H9 (cell line): ENCODE results near the gene ZNF831. TPM values are rescaled to one million over a fixed set of nuclear protein-coding genes. Genes with fewer than 3 reads are reported as not detected.

Source experiments
- DNase-seq: peaks from one replicate; pipeline ENCODE4 v3.0.0-alpha.2; 2017
- H2AFZ ChIP-seq: one replicate; pipeline ENCODE4 v1.6.1; 2013; ENCODE audit warnings: mild to moderate bottlenecking, low read length, control low read depth, moderate library complexity
- H2AK5ac ChIP-seq: 2 replicates; pipeline ENCODE4 v1.6.1; 2013; ENCODE audit warnings: low read length, control low read depth, mixed read lengths; ENCODE audit not compliant: insufficient read length
- H2BK120ac ChIP-seq: one replicate; pipeline ENCODE4 v1.6.1; 2013; ENCODE audit warnings: low read depth, mild to moderate bottlenecking, low read length, control low read depth, inconsistent platforms; ENCODE audit not compliant: poor library complexity, severe bottlenecking
- H2BK12ac ChIP-seq: 2 replicates; pipeline ENCODE4 v1.6.1; 2013; ENCODE audit warnings: low read length, control low read depth, mixed read lengths, low read depth; ENCODE audit not compliant: insufficient read length
- H2BK15ac ChIP-seq: 2 replicates; pipeline ENCODE4 v1.6.1; 2013; ENCODE audit warnings: low read depth, low read length, control low read depth
- H2BK20ac ChIP-seq: one replicate; pipeline ENCODE4 v1.6.1; 2013; ENCODE audit warnings: low read depth, mild to moderate bottlenecking, low read length, control low read depth, inconsistent platforms; ENCODE audit not compliant: poor library complexity, severe bottlenecking
- H2BK5ac ChIP-seq: 2 replicates; pipeline ENCODE4 v1.6.1; 2013; ENCODE audit warnings: low read length, control low read depth, mixed read lengths; ENCODE audit not compliant: insufficient read length
- H3K14ac ChIP-seq: 2 replicates; pipeline ENCODE4 v1.6.1; 2013; ENCODE audit warnings: low read length, control low read depth; ENCODE audit not compliant: insufficient read depth
- H3K18ac ChIP-seq: 2 replicates; pipeline ENCODE4 v1.6.1; 2013; ENCODE audit warnings: low read depth, mild to moderate bottlenecking, mixed read lengths, low read length, control low read depth; ENCODE audit not compliant: insufficient read length
- H3K23ac ChIP-seq: 2 replicates; pipeline ENCODE4 v1.6.1; 2013; ENCODE audit warnings: low read length, control low read depth, mixed read lengths, low read depth; ENCODE audit not compliant: insufficient read length
- H3K23me2 ChIP-seq: 2 replicates; pipeline ENCODE4 v1.6.1; 2013; ENCODE audit warnings: low read depth, mild to moderate bottlenecking, mixed read lengths, low read length, control low read depth; ENCODE audit not compliant: insufficient read length, poor library complexity, severe bottlenecking
- H3K27ac ChIP-seq: 2 replicates; pipeline ENCODE4 v1.5.1; 2013; ENCODE audit warnings: low read length, control low read depth, mixed read lengths, low read depth; ENCODE audit not compliant: insufficient read length
- H3K27me3 ChIP-seq: 2 replicates; pipeline ENCODE4 v1.6.1; 2013; ENCODE audit warnings: low read length, control low read depth, inconsistent platforms; ENCODE audit not compliant: insufficient read depth
- H3K4ac ChIP-seq: 2 replicates; pipeline ENCODE4 v1.6.1; 2013; ENCODE audit warnings: low read depth, mild to moderate bottlenecking, control low read depth, inconsistent platforms, low read length, moderate library complexity
- H3K4me1 ChIP-seq: 2 replicates; pipeline ENCODE4 v1.6.1; 2013; ENCODE audit warnings: low read length, control low read depth, inconsistent platforms; ENCODE audit not compliant: insufficient read depth
- H3K4me2 ChIP-seq: 2 replicates; pipeline ENCODE4 v1.6.1; 2013; ENCODE audit warnings: low read length, control low read depth, mixed read lengths; ENCODE audit not compliant: insufficient read length, insufficient read depth
- H3K56ac ChIP-seq: 2 replicates; pipeline ENCODE4 v1.6.1; 2013; ENCODE audit warnings: low read depth, mild to moderate bottlenecking, mixed read lengths, low read length, control low read depth; ENCODE audit not compliant: insufficient read length
- H3K79me1 ChIP-seq: 2 replicates; pipeline ENCODE4 v1.6.1; 2013; ENCODE audit warnings: low read depth, mild to moderate bottlenecking, moderate library complexity, low read length, control low read depth, inconsistent platforms; ENCODE audit not compliant: insufficient read depth, poor library complexity, severe bottlenecking
- H3K79me2 ChIP-seq: 2 replicates; pipeline ENCODE4 v1.6.1; 2013; ENCODE audit warnings: low read length, control low read depth, inconsistent platforms; ENCODE audit not compliant: insufficient read depth
- H3K9ac ChIP-seq: 2 replicates; pipeline ENCODE4 v1.6.1; 2013; ENCODE audit warnings: low read length, control low read depth, mixed read lengths; ENCODE audit not compliant: insufficient read length; ENCODE audit errors: extremely low read depth
- H3K9me3 ChIP-seq: one replicate; pipeline ENCODE4 v1.6.1; 2013; ENCODE audit warnings: low read depth, low read length, inconsistent platforms; ENCODE audit not compliant: control insufficient read depth
- H3T11ph ChIP-seq: one replicate; pipeline ENCODE4 v1.6.1; 2013; ENCODE audit warnings: mild to moderate bottlenecking, low read length, control low read depth, inconsistent platforms
- H4K20me1 ChIP-seq: one replicate; pipeline ENCODE4 v1.6.1; 2013; ENCODE audit not compliant: control insufficient read depth, insufficient read length, insufficient read depth
- H4K5ac ChIP-seq: 2 replicates; pipeline ENCODE4 v1.6.1; 2013; ENCODE audit warnings: low read depth, mild to moderate bottlenecking, mixed read lengths, low read length, control low read depth; ENCODE audit not compliant: insufficient read length
- H4K8ac ChIP-seq: replicated peaks from 2 replicates; pipeline ENCODE4 v1.6.1; 2013; ENCODE audit warnings: low read length, control low read depth, mixed read lengths, low read depth; ENCODE audit not compliant: insufficient read length
- H4K91ac ChIP-seq: 2 replicates; pipeline ENCODE4 v1.6.1; 2013; ENCODE audit warnings: low read depth, mild to moderate bottlenecking, moderate library complexity, mixed read lengths, low read length, control low read depth; ENCODE audit not compliant: insufficient read length
- H3K27ac Mint-ChIP-seq, 3 experiments: 2 replicates in 2 of 3; 3 replicates in 1 of 3; pipeline ENCODE4 v1.8.0; 2020 to 2021; ENCODE audit warnings: mixed read lengths in 3 of 3, mild to moderate bottlenecking in 1 of 3, moderate library complexity in 1 of 3
- H3K27me3 Mint-ChIP-seq: 2 replicates; pipeline ENCODE4 v1.8.0; 2021; ENCODE audit warnings: low read depth, mild to moderate bottlenecking, moderate library complexity, mixed read lengths
- H3K36me3 Mint-ChIP-seq, 3 experiments: 2 replicates in 2 of 3; 3 replicates in 1 of 3; pipeline ENCODE4 v1.8.0; 2020 to 2021; ENCODE audit warnings: low read depth in 3 of 3, mixed read lengths in 3 of 3; ENCODE audit not compliant: insufficient read depth in 1 of 3
- H3K4me1 Mint-ChIP-seq, 2 experiments: 2 replicates each; pipeline ENCODE4 v1.8.0; 2020; ENCODE audit warnings: mixed read lengths in 2 of 2
- H3K4me3 Mint-ChIP-seq, 2 experiments: 2 replicates in 1 of 2; 3 replicates in 1 of 2; pipeline ENCODE4 v1.8.0; 2020 to 2021; ENCODE audit warnings: mild to moderate bottlenecking in 2 of 2, mixed read lengths in 2 of 2, moderate library complexity in 1 of 2
- H3K9me3 Mint-ChIP-seq, 2 experiments: 2 replicates in 1 of 2; 3 replicates in 1 of 2; pipeline ENCODE4 v1.8.0; 2020; ENCODE audit warnings: mild to moderate bottlenecking in 2 of 2, mixed read lengths in 2 of 2, moderate library complexity in 1 of 2
- CTCF ChIP-seq: fragments of 200-600 bp; sonication (generic); conservative IDR thresholded peaks from 3 replicates; pipeline ENCODE4 v1.8.0; 2021; ENCODE audit warnings: antibody characterized with exemption, mild to moderate bottlenecking
- WGBS: extraction: QIAGEN DNeasy Blood & Tissue Kit; methylation state at CpG from one replicate; pipeline ENCODE4 v1.1.7; 2013; ENCODE audit warnings: missing lambda C conversion rate, low lambda C conversion rate, mixed read lengths; ENCODE audit not compliant: insufficient read length; ENCODE audit errors: extremely low coverage; 5-methylcytosine and 5-hydroxymethylcytosine counted together
- total RNA-seq: library from RNA; stranded (reverse); gene quantifications from 2 replicates; pipeline ENCODE4 v1.2.1, GENCODE V29; 2021

The ZNF831 gene
- total RNA-seq, 1 experiment from 2014 or later = not detected

- no peak overlapping the region for H4K91ac ChIP-seq
- H4K8ac ChIP-seq = no peak overlapping the region
- H3K4me1 Mint-ChIP-seq = no peaks in the 10 kb centered on the region
- TF ChIP-seq CTCF = no peak
- H3K27ac ChIP-seq = no peak overlapping the region
- no peak overlapping the region for H2AFZ ChIP-seq
- H4K20me1 ChIP-seq = no peaks in the 10 kb centered on the region
- H2BK15ac ChIP-seq = no peak overlapping the region
- H3K4me2 ChIP-seq = no peak overlapping the region
- no peaks in the 10 kb centered on the region for H3K4me1 ChIP-seq
- H3K23ac ChIP-seq = no peak overlapping the region
- no peak overlapping the region for H3T11ph ChIP-seq
- no peak overlapping the region for H2BK20ac ChIP-seq
- no CpG with 5 or more reads among the region's 3 CpGs for WGBS
- peaks cover 8 to 10% (median 9%) of the 10 kb centered on the region in 3 experiments for H3K36me3 Mint-ChIP-seq
- no peak overlapping the region for H3K27ac Mint-ChIP-seq
- no peak overlapping the region for H2BK5ac ChIP-seq
- H3K4me3 Mint-ChIP-seq = no peak overlapping the region
- H2AK5ac ChIP-seq = no peak overlapping the region
- H3K79me1 ChIP-seq = no peaks in the 10 kb centered on the region
- no peaks in the 10 kb centered on the region for H3K27me3 ChIP-seq
- H2BK12ac ChIP-seq = no peak overlapping the region
- H2BK120ac ChIP-seq = no peak overlapping the region
- H3K14ac ChIP-seq = no peak overlapping the region
- H3K18ac ChIP-seq = no peak overlapping the region
- no peak overlapping the region for H3K9ac ChIP-seq
- no peak for DNase-seq
- no peaks in the 10 kb centered on the region for H3K23me2 ChIP-seq
- no peak overlapping the region for H3K56ac ChIP-seq
- peaks cover 15% of the 10 kb centered on the region for H3K27me3 Mint-ChIP-seq
- no peak overlapping the region for H4K5ac ChIP-seq
- H3K9me3 ChIP-seq = peaks cover 40% of the 10 kb centered on the region
- H3K4ac ChIP-seq = no peak overlapping the region
- H3K79me2 ChIP-seq = no peaks in the 10 kb centered on the region
- H3K9me3 Mint-ChIP-seq = peaks cover 49 to 52% of the 10 kb centered on the region in 2 experiments
Observed at GRCh38 chr20:59135093-59135492, 28.5 kb upstream of the ZNF831 start.
